Endothelial cell of umbilical vein (primary cell): ENCODE data around the gene GRK6.

Source experiments
- CTCF ChIP-seq, 2 donors: IDR thresholded peaks; 1 replicate in 1 of 2; 2 replicates in 1 of 2; pipeline ENCODE4 v1.5.1; 2011; ENCODE audit warnings: low read length in 2 of 2, mild to moderate bottlenecking in 2 of 2, moderate library complexity in 2 of 2, control low read depth in 1 of 2, inconsistent platforms in 1 of 2, low read depth in 1 of 2; ENCODE audit not compliant: insufficient read depth in 1 of 2; ENCODE audit errors: extremely low read depth in 1 of 2
- MYC ChIP-seq: IDR thresholded peaks from one replicate; pipeline ENCODE4 v1.6.1; 2011; ENCODE audit warnings: mild to moderate bottlenecking, low read depth, low read length
- POLR2A ChIP-seq: IDR thresholded peaks from 2 replicates; pipeline ENCODE4 v1.6.1; 2012; ENCODE audit warnings: low read depth, mild to moderate bottlenecking, control low read depth, low read length

GRCh38 chr5:177468329-177468684 is 41.8 kb downstream of the GRK6 start:
- no peak for TF ChIP-seq CTCF (IDR thresholded peaks at IDR 0.05; ENCODE audit: extremely low read depth in 1 of 2, insufficient read depth in 1 of 2, low read depth in 1 of 2, low read length in 2 of 2)
- no peak for TF ChIP-seq POLR2A
- TF ChIP-seq MYC, result no peak
